Sigmoid colon (tissue), 4 donors: Measurements from ENCODE around the gene CCDC78.

ENCODE experiments used
- POLR2AphosphoS5 ChIP-seq, 4 donors: sonication (generic); formaldehyde crosslinking; IDR thresholded peaks; one replicate each; pipeline ENCODE4 v1.6.1; 2017; ENCODE audit warnings: antibody characterized with exemption in 4 of 4
- TF ChIP-seq, protein P1 (sequence below), 4 experiments: fragments of 450-650 bp in 3 of 4; fragments of 200-600 bp in 1 of 4; IDR thresholded peaks; one replicate each; pipeline ENCODE4 v1.5.1; 2016 to 2019; ENCODE audit warnings: antibody characterized with exemption in 4 of 4, mild to moderate bottlenecking in 3 of 4, moderate library complexity in 2 of 4

DNA sequence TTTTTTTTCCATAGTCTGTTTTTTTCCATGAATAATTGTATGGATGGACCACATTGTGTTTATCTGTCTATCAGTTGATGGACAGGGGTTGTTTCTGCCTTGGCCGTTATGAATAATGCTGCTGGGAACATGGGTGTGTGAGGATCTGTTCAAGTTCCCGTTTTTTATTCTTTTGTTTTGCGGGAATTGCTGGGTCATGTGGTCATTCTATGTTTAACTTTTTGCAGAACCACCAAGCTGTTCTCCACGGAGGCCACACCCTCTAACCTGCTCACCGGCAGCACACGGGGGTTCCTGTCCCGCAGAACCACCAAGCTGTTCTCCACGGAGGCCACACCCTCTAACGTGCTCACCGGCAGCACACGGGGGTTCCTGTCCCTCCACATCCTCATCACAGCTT, 28.4 kb upstream of the CCDC78 start:
- TF ChIP-seq POLR2AphosphoS5 (IDR thresholded peaks at IDR 0.05): no peak
- TF ChIP-seq, protein P1, sequence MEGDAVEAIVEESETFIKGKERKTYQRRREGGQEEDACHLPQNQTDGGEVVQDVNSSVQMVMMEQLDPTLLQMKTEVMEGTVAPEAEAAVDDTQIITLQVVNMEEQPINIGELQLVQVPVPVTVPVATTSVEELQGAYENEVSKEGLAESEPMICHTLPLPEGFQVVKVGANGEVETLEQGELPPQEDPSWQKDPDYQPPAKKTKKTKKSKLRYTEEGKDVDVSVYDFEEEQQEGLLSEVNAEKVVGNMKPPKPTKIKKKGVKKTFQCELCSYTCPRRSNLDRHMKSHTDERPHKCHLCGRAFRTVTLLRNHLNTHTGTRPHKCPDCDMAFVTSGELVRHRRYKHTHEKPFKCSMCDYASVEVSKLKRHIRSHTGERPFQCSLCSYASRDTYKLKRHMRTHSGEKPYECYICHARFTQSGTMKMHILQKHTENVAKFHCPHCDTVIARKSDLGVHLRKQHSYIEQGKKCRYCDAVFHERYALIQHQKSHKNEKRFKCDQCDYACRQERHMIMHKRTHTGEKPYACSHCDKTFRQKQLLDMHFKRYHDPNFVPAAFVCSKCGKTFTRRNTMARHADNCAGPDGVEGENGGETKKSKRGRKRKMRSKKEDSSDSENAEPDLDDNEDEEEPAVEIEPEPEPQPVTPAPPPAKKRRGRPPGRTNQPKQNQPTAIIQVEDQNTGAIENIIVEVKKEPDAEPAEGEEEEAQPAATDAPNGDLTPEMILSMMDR (IDR thresholded peaks at IDR 0.05): no peak
